IPS-15b (cell line): ENCODE results near the gene DOCK1.

Experiments
- H3K27me3 ChIP-seq: one replicate; pipeline ENCODE4 v1.6.1; 2013; ENCODE audit warnings: low read length; ENCODE audit not compliant: control insufficient read depth, insufficient read depth
- H3K36me3 ChIP-seq: one replicate; pipeline ENCODE4 v1.6.1; 2013; ENCODE audit warnings: low read length; ENCODE audit not compliant: control insufficient read depth, insufficient read depth
- H3K4me1 ChIP-seq: one replicate; pipeline ENCODE4 v1.6.1; 2013; ENCODE audit warnings: mild to moderate bottlenecking, low read length; ENCODE audit not compliant: control insufficient read depth, insufficient read depth
- H3K4me3 ChIP-seq: one replicate; pipeline ENCODE4 v1.5.1; 2013; ENCODE audit warnings: low read depth, low read length
- H3K9ac ChIP-seq: one replicate; pipeline ENCODE4 v1.6.1; 2013; ENCODE audit warnings: low read depth, mild to moderate bottlenecking, low read length
- H3K9me3 ChIP-seq: one replicate; pipeline ENCODE4 v1.6.1; 2013; ENCODE audit warnings: mild to moderate bottlenecking, low read length; ENCODE audit not compliant: control insufficient read depth, insufficient read depth

Gene DOCK1

DNA sequence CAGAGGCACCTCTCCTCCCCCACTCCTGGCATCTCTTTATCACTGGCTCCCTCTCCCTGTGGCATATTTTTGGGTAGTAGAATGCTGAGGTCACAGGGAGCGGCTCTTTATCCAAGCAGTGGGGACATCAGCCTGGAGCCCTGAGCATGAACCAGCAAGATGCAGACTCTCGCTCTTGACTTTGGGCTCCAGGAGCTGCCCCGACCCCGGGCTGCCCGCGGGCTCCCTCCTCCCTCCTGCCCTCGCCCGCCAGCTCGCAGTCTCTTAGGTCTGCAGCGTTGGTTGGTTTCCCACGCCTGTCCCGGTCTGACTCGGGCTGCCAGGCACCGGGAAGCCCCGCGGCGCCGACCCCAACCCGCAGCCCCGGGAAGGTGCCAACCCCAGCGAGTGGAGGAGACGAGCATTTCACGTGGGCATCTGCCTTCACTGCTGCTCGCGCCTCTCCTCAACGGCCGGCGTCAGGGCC, 289.8 kb downstream of the DOCK1 start:
- H3K9me3 ChIP-seq, result no peaks in the 10 kb centered on the region
- H3K27me3 ChIP-seq, result peaks cover 33% of the 10 kb centered on the region
- peaks cover 2% of the 10 kb centered on the region for H3K4me1 ChIP-seq
- peak overlapping the region; percentile 48 for H3K4me3 ChIP-seq
- no peaks in the 10 kb centered on the region for H3K36me3 ChIP-seq
- no peak overlapping the region for H3K9ac ChIP-seq

GRCh38 chr10:127195571-127196281, 290.5 kb downstream of the DOCK1 start:
- H3K4me3 ChIP-seq, result peak overlapping the region; percentile 48

DNA sequence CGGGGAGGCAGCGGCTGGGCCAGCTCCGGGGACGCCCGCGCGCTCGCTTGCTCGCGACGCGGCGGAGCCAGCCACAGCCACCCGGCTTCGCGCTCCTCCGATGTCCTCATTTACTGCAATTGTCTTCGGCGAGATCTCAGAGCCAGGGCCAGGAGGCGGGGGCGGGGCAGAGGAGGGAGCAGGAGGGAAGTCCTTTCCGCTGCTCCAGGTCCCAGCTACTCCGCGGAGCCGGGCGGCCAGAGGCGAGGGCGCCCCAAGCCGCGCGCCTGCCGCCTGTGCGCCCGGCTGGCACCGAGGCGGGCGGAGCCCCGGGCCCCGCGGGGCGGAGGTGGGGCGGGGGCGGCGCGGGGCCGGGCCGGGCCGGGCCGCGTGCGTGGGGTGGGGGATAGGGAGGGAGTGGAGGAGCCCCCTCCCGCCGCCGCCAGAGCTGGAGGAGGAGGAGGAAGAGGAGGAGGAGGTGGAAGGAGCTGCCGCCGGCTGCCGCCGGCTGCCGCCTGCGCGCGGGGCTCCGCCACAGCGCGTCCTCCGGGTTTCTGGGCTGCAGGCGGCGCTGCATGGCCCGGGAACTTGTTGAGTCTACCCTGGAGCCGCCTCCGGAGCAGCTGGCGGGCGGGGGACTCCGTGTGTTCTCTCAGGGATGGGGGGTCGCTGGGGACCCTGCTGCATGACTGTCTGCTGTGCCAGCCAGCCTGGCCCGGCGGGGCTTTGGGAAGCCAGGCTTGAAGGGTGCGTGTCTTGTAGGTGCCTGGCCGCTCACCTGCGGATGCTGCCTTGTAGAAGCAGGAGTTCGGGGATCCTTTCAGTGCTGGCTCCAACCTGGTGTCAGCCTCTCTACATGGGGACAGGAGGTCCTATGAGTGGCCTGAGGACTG, 291.3 kb downstream of the DOCK1 start, which contains the start of gene INSYN2A:
INSYN2A (minus strand) TSS at position 310 of the 872 bp plus-strand sequence. CDS start 20,196 bp downstream, outside the sequence.
- Histone ChIP-seq H3K36me3 (no peaks in the 10 kb centered on the region), H3K9ac (peak within 1 kb of the TSS; percentile 37), H3K4me1 (peaks cover 2% of the 10 kb centered on the region), H3K9me3 (no peaks in the 10 kb centered on the region), H3K4me3 (peak within 1 kb of the TSS; percentile 52), H3K27me3 (peaks cover 33% of the 10 kb centered on the region)

More at GRCh38 chr10:127195571-127196281, 290.5 kb downstream of the DOCK1 start:
- Histone ChIP-seq H3K9me3 (no peaks in the 10 kb centered on the region), H3K27me3 (peaks cover 33% of the 10 kb centered on the region), H3K4me1 (peaks cover 2% of the 10 kb centered on the region), H3K36me3 (no peaks in the 10 kb centered on the region), H3K9ac (no peak overlapping the region)

DNA sequence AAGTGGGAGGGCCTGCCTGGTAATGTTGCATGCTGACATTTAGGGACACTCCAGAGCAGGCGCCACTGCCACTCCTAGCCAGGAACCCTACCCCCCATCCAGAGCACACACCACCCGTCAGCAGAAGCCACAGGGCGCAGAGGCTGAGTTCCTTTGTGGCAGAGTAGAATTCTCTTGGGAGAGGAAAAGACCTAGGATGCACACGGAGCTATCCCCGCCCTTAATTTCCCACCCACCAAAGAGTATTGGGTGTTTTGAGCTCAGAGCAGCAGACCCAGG, 291.9 kb downstream of the DOCK1 start:
- Histone ChIP-seq H3K9ac (peak overlapping the region; percentile 37), H3K27me3 (peaks cover 33% of the 10 kb centered on the region), H3K9me3 (no peaks in the 10 kb centered on the region), H3K36me3 (no peaks in the 10 kb centered on the region), H3K4me1 (peaks cover 2% of the 10 kb centered on the region), H3K4me3 (peak overlapping the region; percentile 52)

DNA sequence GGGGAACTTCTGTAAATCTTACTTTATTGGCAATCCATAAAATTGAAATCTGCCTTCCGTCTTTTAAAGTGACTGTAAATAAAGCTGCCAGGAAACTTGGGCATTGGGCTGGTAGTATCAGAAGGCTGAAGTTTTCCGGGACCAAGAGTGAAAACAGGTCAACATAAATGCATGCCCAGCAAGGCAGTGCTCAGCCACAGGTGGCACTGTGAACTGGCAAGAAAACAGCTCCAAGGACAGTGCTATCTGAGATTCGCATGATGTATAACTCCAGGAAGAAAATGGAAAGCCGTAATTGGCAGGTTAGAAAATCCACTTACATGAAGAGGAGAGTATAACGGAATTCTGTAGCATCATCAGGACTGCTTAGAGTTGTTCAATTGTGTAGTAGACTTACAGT, 293.1 kb downstream of the DOCK1 start:
- Histone ChIP-seq H3K36me3 (no peaks in the 10 kb centered on the region), H3K4me1 (peaks cover 2% of the 10 kb centered on the region), H3K9ac (no peak overlapping the region), H3K9me3 (no peaks in the 10 kb centered on the region), H3K27me3 (peaks cover 30% of the 10 kb centered on the region), H3K4me3 (no peak overlapping the region)

GRCh38 chr10:127198721-127199120, 293.5 kb downstream of the DOCK1 start:
- Histone ChIP-seq H3K4me1 (peaks cover 2% of the 10 kb centered on the region), H3K36me3 (no peaks in the 10 kb centered on the region), H3K27me3 (peaks cover 27% of the 10 kb centered on the region), H3K9me3 (no peaks in the 10 kb centered on the region), H3K9ac (no peak overlapping the region), H3K4me3 (no peak overlapping the region)

GRCh38 chr10:127200646-127201045, 295.4 kb downstream of the DOCK1 start:
- Histone ChIP-seq H3K4me3 (no peak overlapping the region), H3K27me3 (peaks cover 9% of the 10 kb centered on the region), H3K9ac (no peak overlapping the region), H3K9me3 (no peaks in the 10 kb centered on the region), H3K36me3 (no peaks in the 10 kb centered on the region), H3K4me1 (no peaks in the 10 kb centered on the region)

GRCh38 chr10:127203067-127203466, 297.8 kb downstream of the DOCK1 start:
- Histone ChIP-seq H3K4me3 (no peak overlapping the region), H3K9me3 (no peaks in the 10 kb centered on the region), H3K27me3 (no peaks in the 10 kb centered on the region)

DNA sequence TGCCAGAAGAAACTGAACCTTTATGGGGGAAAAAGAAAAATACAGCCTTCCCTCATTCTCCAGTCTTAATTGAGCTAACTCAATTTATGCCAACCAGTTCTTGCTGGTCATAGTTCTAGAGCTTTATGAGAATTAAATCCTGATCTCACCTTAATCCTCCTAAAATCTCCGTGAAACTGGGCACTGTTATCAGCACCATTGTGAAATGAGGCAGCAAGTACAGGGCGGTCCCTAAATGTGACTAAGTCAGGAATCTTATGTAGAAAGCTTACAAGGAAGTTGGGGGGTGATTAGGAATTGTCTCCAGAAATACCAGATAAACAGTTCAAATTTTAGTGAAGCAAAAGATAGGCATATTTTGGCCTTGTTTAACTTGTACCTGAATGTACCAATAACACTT, 301.9 kb downstream of the DOCK1 start:
- no peaks in the 10 kb centered on the region for H3K9me3 ChIP-seq
- H3K9ac ChIP-seq, result no peak overlapping the region
- no peak overlapping the region for H3K4me3 ChIP-seq
- H3K27me3 ChIP-seq, result no peaks in the 10 kb centered on the region
- H3K4me1 ChIP-seq, result no peaks in the 10 kb centered on the region
- H3K36me3 ChIP-seq, result no peaks in the 10 kb centered on the region

More at GRCh38 chr10:127203067-127203466, 297.8 kb downstream of the DOCK1 start:
- no peaks in the 10 kb centered on the region for H3K36me3 ChIP-seq
- H3K4me1 ChIP-seq, result no peaks in the 10 kb centered on the region
- H3K9ac ChIP-seq, result no peak overlapping the region

DNA sequence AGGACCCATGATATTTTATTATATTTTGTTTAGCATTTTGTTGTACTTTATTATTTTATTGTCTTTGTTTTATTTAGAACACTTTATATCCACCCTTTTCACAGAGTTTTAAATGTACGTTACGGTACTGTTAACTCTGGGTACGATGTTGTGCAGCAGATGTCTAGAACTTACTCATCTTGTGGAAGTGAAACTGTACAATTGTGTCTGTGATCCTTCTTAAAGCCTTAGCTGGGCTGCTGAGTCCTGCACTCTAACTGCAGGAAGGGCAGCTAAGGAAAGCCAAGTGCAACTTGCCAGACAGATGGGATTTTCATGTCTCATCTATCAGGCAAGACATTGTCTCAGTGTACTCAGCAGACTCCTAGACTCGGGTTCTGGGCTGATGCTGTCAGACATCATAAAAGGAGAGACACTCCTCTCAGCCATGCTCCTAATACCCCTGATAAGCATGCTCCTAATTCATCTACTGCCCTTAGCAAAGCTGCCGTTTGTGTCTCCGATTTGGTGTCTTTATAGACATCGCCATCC, 305.8 kb downstream of the DOCK1 start:
- no peaks in the 10 kb centered on the region for H3K9me3 ChIP-seq
- H3K36me3 ChIP-seq, result no peaks in the 10 kb centered on the region
- H3K27me3 ChIP-seq, result no peaks in the 10 kb centered on the region
- H3K9ac ChIP-seq, result no peak overlapping the region
- H3K4me3 ChIP-seq, result no peak overlapping the region
- H3K4me1 ChIP-seq, result peaks cover 6% of the 10 kb centered on the region

DNA sequence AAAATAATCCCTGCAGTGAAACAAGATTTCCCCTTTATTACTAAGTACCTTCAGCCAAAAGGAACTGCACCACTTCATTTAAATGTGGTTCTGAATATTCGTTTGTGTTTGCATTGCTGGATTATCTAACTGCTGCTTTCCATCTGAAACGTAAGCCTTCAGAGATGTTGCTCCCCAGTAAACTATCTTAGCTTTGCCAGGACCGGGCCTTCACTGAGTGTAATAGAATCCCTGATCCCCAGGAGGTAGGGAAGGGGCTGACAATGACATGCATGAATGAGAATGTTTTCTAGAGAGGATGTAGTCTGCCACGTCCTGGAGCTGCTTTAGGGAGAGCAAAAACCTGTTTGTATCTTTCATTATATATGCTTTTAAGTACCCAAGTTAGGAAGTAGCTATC, 310.6 kb downstream of the DOCK1 start:
- H3K9ac ChIP-seq, result no peak overlapping the region
- H3K9me3 ChIP-seq, result no peaks in the 10 kb centered on the region
- no peaks in the 10 kb centered on the region for H3K27me3 ChIP-seq
- H3K4me3 ChIP-seq, result no peak overlapping the region
- peaks cover 17% of the 10 kb centered on the region for H3K4me1 ChIP-seq
- H3K36me3 ChIP-seq, result no peaks in the 10 kb centered on the region
